ENCODE measurements around the gene CRTC2.

Gene CRTC2

GRCh38 chr1:153945795-153946621 lies 12.4 kb downstream of the CRTC2 start:
- peak in 2 of 3 experiments; percentile 41 to 72 for DNase-seq (ENCODE audit: low read depth in 3 of 3)

DNA sequence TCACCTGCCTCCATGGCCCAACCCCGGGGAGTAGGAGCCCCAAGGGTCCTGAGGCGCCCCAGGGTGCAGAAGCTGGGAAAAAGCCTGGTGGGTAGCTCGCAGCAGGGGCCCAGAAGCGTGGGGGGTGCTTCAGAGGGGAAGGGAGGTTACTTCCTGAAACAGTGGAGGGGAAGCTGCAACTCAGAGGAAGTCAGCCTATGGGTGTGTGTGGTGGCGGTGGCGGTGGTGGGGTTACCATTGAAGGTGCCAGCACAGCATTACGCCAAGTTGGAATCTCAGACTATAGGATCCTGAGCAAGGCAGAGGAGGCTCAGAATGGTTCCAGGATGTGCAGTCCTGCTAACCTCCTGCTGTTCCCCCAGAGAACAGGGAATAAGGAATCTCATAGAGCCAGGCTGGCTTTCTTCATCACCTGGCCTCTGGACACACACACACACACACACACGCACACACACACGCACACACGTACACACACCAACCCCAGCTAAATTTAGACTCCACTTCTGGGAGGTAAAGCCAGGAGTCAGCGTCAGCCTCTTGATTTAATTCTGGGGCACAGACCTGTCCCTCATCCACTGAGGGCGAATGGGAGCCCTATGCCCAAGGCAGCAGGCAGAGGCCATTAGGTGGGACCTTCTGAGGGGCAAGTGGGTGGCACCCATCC lies 13.1 kb downstream of the CRTC2 start:
- DNase-seq (ENCODE audit: low read depth in 3 of 3), result peak in 1 of 3 experiments; percentile 73

DNA sequence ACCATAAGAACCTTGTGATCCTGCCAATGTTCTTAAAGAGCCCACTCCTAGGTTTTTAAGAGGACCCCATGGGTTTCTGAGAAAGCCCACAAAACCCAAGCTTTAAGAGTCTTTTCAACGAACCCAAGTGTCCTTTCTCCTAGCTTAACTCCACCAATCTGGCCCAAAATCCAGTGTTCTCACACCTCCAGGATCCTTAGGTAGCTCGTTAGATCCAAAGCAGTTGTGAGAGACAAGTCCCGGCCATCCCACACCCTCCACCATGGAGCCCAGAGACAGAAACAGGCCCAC lies 13.6 kb downstream of the CRTC2 start:
- no peak for DNase-seq (ENCODE audit: low read depth in 3 of 3)

DNA sequence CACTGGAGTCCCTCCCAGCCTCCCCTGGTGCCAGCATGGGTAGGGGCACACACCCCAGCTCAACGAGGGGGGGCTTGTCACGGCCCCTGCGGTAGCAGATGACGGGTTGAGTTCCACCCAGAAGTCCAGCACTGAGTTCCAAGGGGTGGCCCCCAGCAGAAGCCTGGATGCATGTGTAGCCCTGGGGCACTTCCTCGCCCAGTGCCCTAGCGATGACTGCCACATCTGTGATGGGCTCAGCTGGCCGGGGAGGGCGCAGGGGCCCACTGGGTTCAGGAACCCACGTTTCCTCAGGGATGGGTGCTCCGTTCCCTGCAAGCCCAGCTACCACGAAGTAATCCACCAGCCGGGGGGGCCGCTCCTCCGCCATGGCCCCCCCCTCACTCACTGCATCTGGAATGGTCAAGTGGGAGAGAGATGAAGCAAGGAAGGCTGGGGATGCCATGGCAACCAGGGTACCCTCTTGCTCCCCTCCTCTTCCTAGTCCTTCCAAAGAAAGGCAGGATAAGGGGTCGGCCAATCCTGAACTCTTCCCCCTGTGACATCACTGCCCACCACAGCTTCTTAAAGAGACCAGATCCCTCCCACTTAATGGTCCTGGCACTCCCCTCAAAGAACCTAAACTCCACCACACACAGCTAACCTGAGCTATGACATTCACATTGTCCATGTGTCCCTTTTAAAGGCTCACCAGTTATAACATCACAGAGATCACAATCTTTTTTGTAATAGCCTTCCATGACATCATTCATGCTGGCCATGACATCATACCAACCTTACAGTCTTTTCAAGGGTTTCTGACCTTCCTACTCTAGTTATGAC lies 14.2 kb downstream of the CRTC2 start:
- no peak for DNase-seq (ENCODE audit: low read depth in 3 of 3)

- DNase-seq (ENCODE audit: low read depth in 3 of 3), result no peak
Observed at GRCh38 chr1:153942766-153943549, 15.5 kb downstream of the CRTC2 start.

GRCh38 chr1:153941826-153942725 lies 16.3 kb downstream of the CRTC2 start:
- DNase-seq (ENCODE audit: low read depth in 3 of 3), result no peak

- DNase-seq (ENCODE audit: low read depth in 3 of 3), result no peak
Observed at GRCh38 chr1:153940756-153941155, 17.7 kb downstream of the CRTC2 start.

DNA sequence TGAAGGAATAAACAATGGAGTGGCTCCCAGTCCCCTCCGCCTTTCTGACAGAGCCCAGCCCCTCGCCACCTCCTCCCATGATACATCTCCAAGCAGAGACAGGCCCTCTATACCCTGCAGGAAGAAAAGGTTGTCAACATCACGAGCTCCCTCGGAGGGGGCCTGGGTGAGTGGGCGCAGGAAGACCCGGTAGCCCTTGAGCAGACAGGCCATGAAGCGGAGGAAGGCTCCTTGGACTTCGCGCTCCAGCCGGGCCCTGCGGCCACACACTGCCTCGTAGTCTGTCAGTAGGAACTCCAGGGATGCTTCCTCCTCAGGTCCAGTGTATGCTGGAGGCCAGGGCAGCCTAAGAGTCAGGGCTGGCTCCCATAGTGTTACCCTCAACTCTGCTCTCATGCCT lies 18.9 kb downstream of the CRTC2 start:
- DNase-seq (ENCODE audit: low read depth in 3 of 3), result no peak

- no peak for DNase-seq (ENCODE audit: low read depth in 3 of 3)
Observed at GRCh38 chr1:153938996-153939395, 19.4 kb downstream of the CRTC2 start.

- no peak for DNase-seq (ENCODE audit: low read depth in 3 of 3)
Observed at GRCh38 chr1:153937331-153937730, 21.1 kb downstream of the CRTC2 start.

- no peak for DNase-seq (ENCODE audit: low read depth in 3 of 3)
Observed at GRCh38 chr1:153936011-153936802, 22.2 kb downstream of the CRTC2 start.

DNA sequence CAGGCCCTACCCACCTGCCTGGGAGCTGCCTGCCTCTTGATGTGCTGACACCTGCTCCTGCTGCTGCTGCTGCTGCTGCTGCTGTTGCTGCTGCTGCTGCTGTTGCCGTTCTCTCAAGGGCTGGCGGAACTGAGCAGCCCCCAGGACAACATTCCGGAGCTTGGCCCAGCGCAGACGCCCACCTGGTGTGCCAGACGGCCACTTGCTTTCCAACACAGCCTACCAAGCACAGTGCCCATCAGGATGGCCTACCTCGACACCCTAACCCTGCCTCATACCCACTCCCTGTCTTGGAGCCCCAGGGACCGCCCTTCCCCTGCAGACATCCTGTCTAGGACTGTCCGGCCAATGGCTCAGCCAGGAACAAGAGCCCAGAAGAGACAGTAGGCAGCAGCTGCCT lies 23.7 kb downstream of the CRTC2 start:
- DNase-seq (ENCODE audit: low read depth in 3 of 3), result no peak

DNA sequence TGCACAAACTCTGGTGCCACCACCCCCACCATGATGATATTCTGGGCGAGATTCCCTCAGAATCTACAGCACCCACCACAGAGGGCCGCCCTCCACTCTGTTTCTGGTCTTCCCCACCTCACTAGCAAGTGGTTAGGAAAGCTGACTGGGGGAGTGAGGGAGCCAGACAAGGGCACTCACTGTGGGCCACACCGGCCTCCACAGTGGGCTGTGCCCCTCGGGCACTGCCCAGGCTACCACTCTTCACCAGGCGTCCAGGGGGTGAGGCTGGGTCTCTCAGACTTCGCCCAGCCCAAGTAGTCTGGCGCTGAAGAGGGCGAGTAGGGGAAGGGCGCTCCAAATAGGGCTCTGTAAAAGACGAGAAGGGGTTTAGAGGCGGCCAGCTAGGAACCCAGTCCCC lies 24.5 kb downstream of the CRTC2 start:
- no peak for DNase-seq (ENCODE audit: low read depth in 3 of 3)

- DNase-seq (ENCODE audit: low read depth in 3 of 3), result no peak
Observed at GRCh38 chr1:153933430-153933829, 25.0 kb downstream of the CRTC2 start.

- no peak for DNase-seq (ENCODE audit: low read depth in 3 of 3)
Observed at GRCh38 chr1:153932156-153933131, 26.0 kb downstream of the CRTC2 start.

- no peak for DNase-seq (ENCODE audit: low read depth in 3 of 3)
Observed at GRCh38 chr1:153929981-153930948, 28.1 kb downstream of the CRTC2 start.

DNA sequence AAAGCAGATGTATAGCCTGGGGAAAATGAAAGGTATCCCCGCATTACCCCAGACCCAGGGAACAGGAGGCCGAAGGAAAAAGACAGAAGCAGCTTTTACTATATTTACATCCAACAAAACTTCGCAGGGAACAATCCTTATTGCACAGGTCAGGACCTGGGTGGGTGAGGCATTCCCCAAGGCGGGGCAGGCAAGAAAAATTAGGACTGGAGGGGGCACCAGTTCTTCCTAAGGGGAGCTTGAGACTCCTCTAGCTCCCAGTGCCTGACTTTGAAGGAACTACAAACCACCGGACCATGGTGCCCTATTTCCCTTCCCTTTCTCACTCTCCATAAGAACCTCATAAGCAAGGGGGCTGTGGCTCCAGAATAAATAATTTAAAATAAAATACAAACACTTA lies 29.0 kb downstream of the CRTC2 start:
- no peak for DNase-seq (ENCODE audit: low read depth in 3 of 3)

Measured in stimulated activated CD4-positive, alpha-beta T cell treated with anti-CD3 and anti-CD28 coated beads, TNF-alpha, amount 100 ng/mL, for 24 hours (primary cell).